T-cell (primary cell): Measurements from ENCODE around the gene RBCK1. TPM values are rescaled to one million over a fixed set of nuclear protein-coding genes. Genes with fewer than 3 reads are reported as not detected.

Source experiments
- ATAC-seq, 4 experiments: fragments of 200-7000 bp in 3 of 4; fragments of 150-1000 bp in 1 of 4; cut with Tn5 transposase; replicated peaks in 1 of 4; 1 replicate in 3 of 4; 2 replicates in 1 of 4; pipeline ENCODE4 v1.10.0; 2021; ENCODE audit warnings: moderate library complexity in 3 of 4, mild to moderate bottlenecking in 2 of 4, moderate number of reproducible peaks in 1 of 4
- CTCF ChIA-PET, 2 donors: fragments of 300-600 bp; sonication (Branson Sonifier 250); formaldehyde crosslinking; loops; one replicate each; lab custom pipeline; 2022; ENCODE audit warnings: antibody characterized with exemption in 2 of 2; lab: Charles Lee
- POLR2A ChIA-PET, 2 donors: fragments of 300-600 bp; sonication (Branson Sonifier 250); formaldehyde crosslinking; loops; one replicate each; lab custom pipeline; 2022; ENCODE audit warnings: antibody characterized with exemption in 2 of 2; lab: Charles Lee
- DNase-seq, 35 experiments: peaks; one replicate each; pipeline versions ENCODE4 v3.0.0 to v3.0.0-alpha.2; 2013 to 2023
- H3K27ac ChIP-seq: one replicate; pipeline ENCODE4 v1.5.1; 2013; ENCODE audit warnings: low read length
- H3K27me3 ChIP-seq, 2 experiments: replicated peaks in 1 of 2; 1 replicate in 1 of 2; 2 replicates in 1 of 2; pipeline versions ENCODE4 v1.6.1 to v1.7.0; 2013; ENCODE audit warnings: low read length in 1 of 2, mixed read lengths in 1 of 2; ENCODE audit not compliant: control insufficient read depth in 2 of 2, insufficient read depth in 2 of 2; ENCODE audit errors: extremely low read depth in 1 of 2
- H3K36me3 ChIP-seq, 2 donors: 1 replicate in 1 of 2; 2 replicates in 1 of 2; pipeline versions ENCODE4 v1.6.1 to v1.7.0; 2013; ENCODE audit warnings: low read length in 1 of 2; ENCODE audit not compliant: control insufficient read depth in 2 of 2, insufficient read depth in 1 of 2; ENCODE audit errors: extremely low read depth in 1 of 2
- H3K4me1 ChIP-seq, 2 experiments: 1 replicate in 1 of 2; 2 replicates in 1 of 2; pipeline versions ENCODE4 v1.6.1 to v1.7.0; 2013; ENCODE audit warnings: low read length in 2 of 2, mixed read lengths in 1 of 2; ENCODE audit not compliant: insufficient read depth in 2 of 2, control insufficient read depth in 1 of 2; ENCODE audit errors: extremely low read depth in 1 of 2
- H3K4me3 ChIP-seq, 2 donors: 1 replicate in 1 of 2; 2 replicates in 1 of 2; pipeline versions ENCODE4 v1.5.1 to v1.7.0; 2013; ENCODE audit warnings: mild to moderate bottlenecking in 2 of 2, low read length in 1 of 2, moderate library complexity in 1 of 2; ENCODE audit not compliant: control insufficient read depth in 1 of 2; ENCODE audit errors: extremely low read depth in 1 of 2
- H3K9me3 ChIP-seq: 2 replicates; pipeline ENCODE4 v1.7.0; 2013
- H3K27ac Mint-ChIP-seq, 2 donors: one replicate each; pipeline ENCODE4 v1.8.0; 2020 to 2021; ENCODE audit warnings: mild to moderate bottlenecking in 2 of 2, mixed read lengths in 2 of 2
- H3K27me3 Mint-ChIP-seq, 2 donors: one replicate each; pipeline ENCODE4 v1.8.0; 2021 to 2022; ENCODE audit warnings: mixed read lengths in 2 of 2
- H3K36me3 Mint-ChIP-seq: one replicate; pipeline ENCODE4 v1.8.0; 2021; ENCODE audit warnings: mixed read lengths
- H3K4me1 Mint-ChIP-seq, 3 donors: one replicate each; pipeline ENCODE4 v1.8.0; 2020 to 2022; ENCODE audit warnings: mixed read lengths in 3 of 3, mild to moderate bottlenecking in 1 of 3
- H3K4me3 Mint-ChIP-seq, 3 donors: one replicate each; pipeline ENCODE4 v1.8.0; 2020 to 2022; ENCODE audit warnings: mild to moderate bottlenecking in 3 of 3, mixed read lengths in 3 of 3, moderate library complexity in 3 of 3
- H3K9me3 Mint-ChIP-seq, 3 donors: one replicate each; pipeline ENCODE4 v1.8.0; 2020 to 2022; ENCODE audit warnings: mixed read lengths in 3 of 3
- WGBS: methylation state at CpG from one replicate; pipeline ENCODE4 v1.1.5; 2013; ENCODE audit warnings: missing lambda C conversion rate; ENCODE audit not compliant: insufficient coverage; 5-methylcytosine and 5-hydroxymethylcytosine counted together
- total RNA-seq, 35 experiments: library from RNA in 6 of 35; stranded (reverse) in 6 of 35; fragments of 120-200 nt in 1 of 35; gene quantifications; one replicate each; pipeline versions ENCODE4 v1.2.1 to v1.2.4 and lab custom pipeline; 2013 to 2026

RBCK1 gene
- total RNA-seq, 5 donors from 2014 or later (not counting 1 experiment from before 2014, with no cell fraction given), result 87.0 to 110 (median 105) TPM

DNA sequence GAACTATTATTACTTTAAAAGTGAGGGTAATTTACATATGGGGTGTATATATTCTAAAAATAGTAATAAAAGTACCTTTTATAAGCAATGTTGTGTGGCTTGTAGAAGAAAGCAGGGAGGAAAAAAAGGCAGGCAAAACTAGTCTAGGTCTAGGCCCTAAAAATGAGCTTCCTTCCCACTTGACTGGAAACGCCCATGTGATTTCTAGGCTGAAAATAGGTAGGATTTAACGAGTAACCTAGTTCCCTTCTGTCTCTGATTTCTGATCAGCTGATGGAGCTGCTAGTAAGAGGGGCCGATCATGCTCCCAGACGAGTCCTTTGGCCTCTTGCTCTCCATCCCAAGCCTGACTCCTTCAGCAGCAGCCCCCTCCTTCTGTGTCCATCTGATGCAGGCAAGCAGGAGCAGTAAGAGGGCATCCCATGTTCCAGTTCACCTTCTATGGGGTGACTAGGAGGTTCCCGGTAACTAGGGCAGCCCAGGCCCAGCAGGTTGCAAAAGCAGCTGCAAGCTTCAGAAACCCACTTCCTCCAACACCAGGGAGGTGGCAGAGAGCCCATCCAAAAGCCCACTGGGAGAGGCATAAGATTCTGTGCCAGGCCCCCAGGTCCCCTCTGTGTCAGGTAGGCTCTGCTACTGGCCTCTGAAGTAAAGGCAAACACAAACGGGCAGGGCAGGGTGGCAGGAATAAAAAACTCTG is 29.8 kb downstream of the RBCK1 start:
- DNase-seq (peak in 8 of 35 experiments; percentile 6 to 24 (median 12)), ATAC-seq (peak in 1 of 4 experiments; percentile 13)
- WGBS, result 51% methylated on average over 4 of the region's 6 CpGs
- ChIA-PET POLR2A (interaction anchor here (0.6 to 1.1 kb wide), 2 partner anchors 30 to 52 kb away, joined by 3 read pairs; no protein-coding TSS in a partner anchor), CTCF (interaction anchor here in 1 of 2 donors (0.8 to 1.6 kb wide), 4 partner anchors 25 to 83 kb away, joined by 3 to 6 read pairs (median 4); partner anchors contain the start of gene TBC1D20)
- peak overlapping the region; percentile 68 to 83 for H3K27ac Mint-ChIP-seq
- peak overlapping the region; percentile 67 to 75 (median 73) for H3K4me3 Mint-ChIP-seq
- Histone ChIP-seq H3K27ac (peak overlapping the region; percentile 25), H3K27me3 (no peaks in the 10 kb centered on the region), H3K9me3 (no peaks in the 10 kb centered on the region), H3K36me3 (peaks cover 18 to 51% of the 10 kb centered on the region in 2 donors), H3K4me1 (peaks cover 22 to 72% of the 10 kb centered on the region in 2 experiments), H3K4me3 (peak overlapping the region; percentile 8 to 70)
- H3K4me1 Mint-ChIP-seq, result peaks cover 58 to 77% (median 62%) of the 10 kb centered on the region in 3 donors
- H3K36me3 Mint-ChIP-seq, result peaks cover 42% of the 10 kb centered on the region
- no peaks in the 10 kb centered on the region for H3K27me3 Mint-ChIP-seq
- H3K9me3 Mint-ChIP-seq, result no peaks in the 10 kb centered on the region

DNA sequence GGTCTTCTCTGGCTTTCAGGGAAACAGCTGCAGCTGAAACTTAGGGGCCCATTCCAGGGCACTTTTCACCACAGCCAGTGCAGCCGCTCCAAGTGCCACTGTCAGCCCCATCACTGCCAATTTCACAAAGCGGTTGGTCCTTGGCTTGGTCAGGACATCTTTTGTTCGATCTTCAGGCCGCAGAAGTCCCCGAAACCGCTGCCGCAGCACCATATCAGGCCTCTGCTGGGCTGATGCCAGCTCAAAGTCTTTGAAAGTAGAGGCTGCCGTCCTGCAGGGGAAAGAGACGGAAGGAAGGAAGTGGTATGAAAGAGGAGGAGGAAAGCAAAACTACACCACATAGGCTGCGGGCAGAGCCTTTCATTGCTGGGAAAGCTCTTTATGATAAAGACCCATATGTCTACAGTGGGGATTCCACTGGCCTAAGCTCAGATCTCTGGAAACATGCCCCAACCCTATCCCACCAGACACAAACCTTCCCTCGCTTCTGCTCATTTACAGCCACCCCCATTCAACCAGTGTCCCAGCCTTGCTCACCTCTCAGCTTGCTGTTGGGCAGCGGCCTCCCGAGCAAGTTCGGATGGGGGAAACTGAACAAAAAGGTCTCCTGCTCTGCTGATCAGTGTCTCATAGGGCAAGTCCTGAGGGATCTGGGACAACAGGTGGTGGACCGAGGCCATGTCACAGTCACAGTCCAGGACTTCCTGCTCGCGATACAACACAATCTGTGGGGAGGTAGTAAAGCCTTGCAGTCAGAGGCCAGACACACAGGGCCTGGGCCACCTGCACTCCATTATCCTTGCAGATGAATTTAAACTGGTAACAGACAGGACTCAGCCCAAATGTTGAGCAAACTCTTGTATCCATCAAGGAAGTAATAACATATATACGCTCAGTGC is 30.7 kb downstream of the RBCK1 start:
- Mint-ChIP-seq H3K4me3 (peak overlapping the region; percentile 67 to 75 (median 73)), H3K27ac (peak overlapping the region; percentile 68 to 83), H3K36me3 (peaks cover 48% of the 10 kb centered on the region), H3K4me1 (peaks cover 49 to 68% (median 53%) of the 10 kb centered on the region in 3 donors), H3K9me3 (no peaks in the 10 kb centered on the region), H3K27me3 (no peaks in the 10 kb centered on the region)
- no peaks in the 10 kb centered on the region for H3K9me3 ChIP-seq
- H3K36me3 ChIP-seq, result peaks cover 17 to 59% of the 10 kb centered on the region in 2 donors
- peak overlapping the region; percentile 31 for H3K27ac ChIP-seq
- H3K4me1 ChIP-seq, result peaks cover 16 to 63% of the 10 kb centered on the region in 2 experiments
- POLR2A ChIA-PET, result interaction anchor here in 1 of 2 donors (0.6 kb wide), 1 partner anchor 53 kb away, joined by 3 read pairs; no protein-coding TSS in a partner anchor
- H3K4me3 ChIP-seq, result peak overlapping the region; percentile 8 to 70
- no peaks in the 10 kb centered on the region for H3K27me3 ChIP-seq
- DNase-seq, result peak; percentile 37 to 79 (median 58)
- WGBS, result 12% methylated on average over 5 of the region's 18 CpGs
- CTCF ChIA-PET, result interaction anchor here in 1 of 2 donors (0.8 to 1.6 kb wide), 4 partner anchors 24 to 84 kb away, joined by 3 to 6 read pairs (median 4); partner anchors contain the start of gene TBC1D20
- peak; percentile 87 to 97 (median 94) for ATAC-seq

DNA sequence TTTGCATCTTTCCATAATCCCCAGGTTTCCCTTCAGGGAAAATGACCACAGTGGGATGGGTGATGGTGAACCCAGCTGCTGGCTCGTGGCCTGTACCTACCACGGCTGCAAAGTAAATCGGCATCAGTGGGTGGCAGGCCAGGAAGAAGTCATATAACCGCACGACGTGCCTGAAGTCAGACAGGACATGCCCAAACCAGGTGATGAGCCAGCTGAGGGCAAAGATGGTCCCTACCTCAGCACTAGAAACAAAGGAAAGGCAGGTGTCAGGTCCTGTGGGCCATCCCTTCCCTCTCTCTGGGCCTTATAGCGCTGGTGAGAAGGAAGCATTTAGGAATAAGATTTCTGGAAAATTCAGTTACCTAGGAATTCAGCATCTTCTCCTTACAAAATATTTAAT is 32.0 kb downstream of the RBCK1 start:
- H3K27ac Mint-ChIP-seq, result no peak overlapping the region
- peak overlapping the region in 1 of 3 donors; percentile 73 for H3K4me3 Mint-ChIP-seq
- Histone ChIP-seq H3K27ac (no peak overlapping the region), H3K9me3 (no peaks in the 10 kb centered on the region), H3K36me3 (peaks cover 21 to 64% of the 10 kb centered on the region in 2 donors), H3K27me3 (no peaks in the 10 kb centered on the region), H3K4me3 (no peak overlapping the region), H3K4me1 (peaks cover 16 to 50% of the 10 kb centered on the region in 2 experiments)
- ATAC-seq (no peak), DNase-seq (no peak)
- ChIA-PET CTCF (interaction anchor here in 1 of 2 donors (0.5 kb wide), 1 partner anchor 18 kb away, joined by 3 read pairs; no protein-coding TSS in a partner anchor), POLR2A (no interaction called here)
- no peaks in the 10 kb centered on the region for H3K9me3 Mint-ChIP-seq
- no peaks in the 10 kb centered on the region for H3K27me3 Mint-ChIP-seq
- H3K36me3 Mint-ChIP-seq, result peaks cover 57% of the 10 kb centered on the region
- peaks cover 39 to 56% (median 42%) of the 10 kb centered on the region in 3 donors for H3K4me1 Mint-ChIP-seq
- 95% methylated on average over 4 of the region's 7 CpGs for WGBS

DNA sequence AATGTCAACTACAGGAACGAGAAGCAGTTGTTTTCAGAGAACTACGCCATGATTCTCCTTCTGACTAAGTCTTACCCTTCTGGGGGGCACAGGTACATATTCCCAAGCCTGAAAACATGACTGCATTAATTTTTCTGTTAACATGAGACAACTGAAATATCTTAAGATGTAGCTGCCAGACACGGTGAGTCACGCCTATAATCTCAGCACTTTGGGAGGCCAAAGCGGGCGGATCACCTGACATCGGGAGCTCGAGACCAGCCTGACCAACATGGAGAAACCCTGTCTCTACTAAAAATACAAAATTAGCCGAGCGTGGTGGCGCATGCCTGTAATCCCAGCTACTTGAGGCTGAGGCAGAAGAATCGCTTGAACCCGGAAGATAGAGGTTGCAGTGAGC is 32.5 kb downstream of the RBCK1 start:
- Histone ChIP-seq H3K4me1 (peaks cover 16 to 45% of the 10 kb centered on the region in 2 experiments), H3K36me3 (peaks cover 22 to 66% of the 10 kb centered on the region in 2 donors), H3K9me3 (no peaks in the 10 kb centered on the region), H3K4me3 (no peak overlapping the region), H3K27me3 (no peaks in the 10 kb centered on the region), H3K27ac (no peak overlapping the region)
- Mint-ChIP-seq H3K4me3 (no peak overlapping the region), H3K27me3 (no peaks in the 10 kb centered on the region), H3K9me3 (no peaks in the 10 kb centered on the region), H3K27ac (no peak overlapping the region), H3K36me3 (peaks cover 53% of the 10 kb centered on the region), H3K4me1 (peaks cover 37 to 51% (median 37%) of the 10 kb centered on the region in 3 donors)
- ATAC-seq (no peak), DNase-seq (no peak)
- WGBS, result 96% methylated on average over 9 of the region's 13 CpGs
- POLR2A ChIA-PET, result no interaction called here
- CTCF ChIA-PET, result no interaction called here

DNA sequence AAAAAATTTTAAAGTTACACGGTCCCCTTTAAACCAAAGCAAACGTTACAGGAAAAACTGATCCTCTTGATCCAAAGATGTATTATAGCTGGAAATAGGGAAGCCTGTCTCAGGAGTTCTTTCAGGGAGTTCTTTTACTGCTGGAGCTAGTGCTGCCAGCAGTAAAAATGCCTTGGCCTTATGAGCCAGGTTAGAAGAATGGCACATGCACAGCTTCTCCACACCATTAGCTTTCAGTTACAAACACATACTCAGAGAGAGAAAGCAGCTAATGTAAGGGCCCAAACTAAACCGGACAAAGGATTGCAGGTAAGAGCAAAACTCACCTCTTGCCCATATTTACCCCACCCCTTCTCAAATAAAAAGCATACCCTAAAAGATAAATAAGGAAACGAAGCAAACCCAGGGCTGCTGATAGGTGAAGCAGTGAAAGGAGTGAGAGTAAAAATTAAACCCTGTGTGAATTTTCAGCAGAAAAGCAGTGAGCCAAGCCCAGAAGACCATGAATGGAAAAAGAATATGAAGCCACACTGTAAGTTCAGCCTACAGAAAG is 35.2 kb downstream of the RBCK1 start:
- POLR2A ChIA-PET, result no interaction called here
- H3K27ac Mint-ChIP-seq, result no peak overlapping the region
- no peaks in the 10 kb centered on the region for H3K27me3 Mint-ChIP-seq
- DNase-seq (no peak), ATAC-seq (no peak)
- no peaks in the 10 kb centered on the region for H3K27me3 ChIP-seq
- no peak overlapping the region for H3K4me3 ChIP-seq
- peaks cover 9 to 20% of the 10 kb centered on the region in 2 experiments for H3K4me1 ChIP-seq
- peaks cover 17 to 63% of the 10 kb centered on the region in 2 donors for H3K36me3 ChIP-seq
- no peaks in the 10 kb centered on the region for H3K9me3 ChIP-seq
- no CpG with 5 or more reads among the region's 4 CpGs for WGBS
- no peak overlapping the region for H3K27ac ChIP-seq
- CTCF ChIA-PET, result no interaction called here
- H3K9me3 Mint-ChIP-seq, result no peaks in the 10 kb centered on the region
- H3K4me3 Mint-ChIP-seq, result no peak overlapping the region
- H3K4me1 Mint-ChIP-seq, result peaks cover 19 to 28% (median 20%) of the 10 kb centered on the region in 3 donors
- peaks cover 47% of the 10 kb centered on the region for H3K36me3 Mint-ChIP-seq
